Endodermal cell (in vitro differentiated cells): ENCODE results near the gene MAPK10. TPM values are rescaled to one million over a fixed set of nuclear protein-coding genes. Genes with fewer than 3 reads are reported as not detected.

ENCODE experiments used
- DNase-seq: peaks from one replicate; pipeline ENCODE4 v3.0.0-alpha.2; 2017
- H3K27ac ChIP-seq: 2 replicates; pipeline ENCODE4 v1.5.1; 2013; ENCODE audit warnings: mild to moderate bottlenecking, low read depth, low read length, moderate library complexity
- H3K27me3 ChIP-seq: 2 replicates; pipeline ENCODE4 v1.6.1; 2013; ENCODE audit warnings: mild to moderate bottlenecking, low read length, moderate library complexity; ENCODE audit not compliant: insufficient read depth, control insufficient read depth, poor library complexity, severe bottlenecking
- H3K36me3 ChIP-seq: 2 replicates; pipeline ENCODE4 v1.7.0; 2013; ENCODE audit warnings: mild to moderate bottlenecking, low read length, moderate library complexity; ENCODE audit not compliant: control insufficient read depth, insufficient read depth
- H3K4me1 ChIP-seq: one replicate; pipeline ENCODE4 v1.7.0; 2013; ENCODE audit warnings: low read length; ENCODE audit not compliant: control insufficient read depth, insufficient read depth
- H3K4me3 ChIP-seq: 2 replicates; pipeline ENCODE4 v1.5.1; 2013; ENCODE audit warnings: mild to moderate bottlenecking, low read length, moderate library complexity
- H3K9ac ChIP-seq: 2 replicates; pipeline ENCODE4 v1.6.1; 2013; ENCODE audit warnings: mild to moderate bottlenecking, low read length, moderate library complexity; ENCODE audit not compliant: poor library complexity, severe bottlenecking; ENCODE audit errors: extremely low read depth
- H3K9me3 ChIP-seq: 2 replicates; pipeline ENCODE4 v1.6.1; 2013; ENCODE audit warnings: mild to moderate bottlenecking, low read length, moderate library complexity; ENCODE audit not compliant: control insufficient read depth
- H3K27ac Mint-ChIP-seq: 2 replicates; pipeline ENCODE4 v1.8.0; 2020; ENCODE audit warnings: mixed read lengths
- H3K27me3 Mint-ChIP-seq: 2 replicates; pipeline ENCODE4 v1.8.0; 2021; ENCODE audit warnings: mild to moderate bottlenecking, mixed read lengths; ENCODE audit not compliant: insufficient read depth
- H3K36me3 Mint-ChIP-seq: 2 replicates; pipeline ENCODE4 v1.8.0; 2020; ENCODE audit warnings: low read depth, mixed read lengths
- H3K4me1 Mint-ChIP-seq: 2 replicates; pipeline ENCODE4 v1.8.0; 2020; ENCODE audit warnings: mixed read lengths
- H3K4me3 Mint-ChIP-seq: 2 replicates; pipeline ENCODE4 v1.8.0; 2020; ENCODE audit warnings: mild to moderate bottlenecking, moderate library complexity, mixed read lengths
- H3K9me3 Mint-ChIP-seq: 2 replicates; pipeline ENCODE4 v1.8.0; 2020; ENCODE audit warnings: mild to moderate bottlenecking, mixed read lengths
- CTCF ChIP-seq: fragments of 200-600 bp; sonication (generic); conservative IDR thresholded peaks from 2 replicates; pipeline ENCODE4 v1.5.0; 2021; ENCODE audit warnings: antibody characterized with exemption, mild to moderate bottlenecking
- WGBS, 2 experiments: methylation state at CpG; one replicate each; pipeline versions ENCODE4 v1.1.5 to v1.1.7; 2013; ENCODE audit warnings: missing lambda C conversion rate in 2 of 2, mixed read lengths in 1 of 2; ENCODE audit not compliant: insufficient coverage in 1 of 2, insufficient read length in 1 of 2; 5-methylcytosine and 5-hydroxymethylcytosine counted together
- total RNA-seq, 2 donors: library from RNA; stranded (reverse); fragmentation: NEBNext Ultra II Directional in 1 of 2; extraction: Animal tissue kit (Norgen Biotek cat#: 25700) in 1 of 2; gene quantifications; 2 replicates in 1 of 2; 3 replicates in 1 of 2; pipeline ENCODE4 v1.2.1, GENCODE V29; 2021

The MAPK10 gene
- total RNA-seq, 2 donors from 2014 or later = 45.1 to 70.2 TPM

GRCh38 chr4:86117705-86118302 is 242.0 kb downstream of the MAPK10 start:
- H3K9me3 Mint-ChIP-seq = peaks cover 14% of the 10 kb centered on the region
- Histone ChIP-seq H3K4me3 (no peak overlapping the region), H3K27ac (no peak overlapping the region), H3K27me3 (no peaks in the 10 kb centered on the region), H3K9me3 (peaks cover 3% of the 10 kb centered on the region), H3K9ac (no peak overlapping the region), H3K36me3 (no peaks in the 10 kb centered on the region), H3K4me1 (no peaks in the 10 kb centered on the region)
- WGBS, 2 experiments = 80 to 91% methylated on average over 2 of the region's 2 CpGs
- no peaks in the 10 kb centered on the region for H3K4me1 Mint-ChIP-seq
- H3K36me3 Mint-ChIP-seq = peaks cover 17% of the 10 kb centered on the region
- H3K27ac Mint-ChIP-seq = no peak overlapping the region
- no peak for DNase-seq
- no peak overlapping the region for H3K4me3 Mint-ChIP-seq
- no peaks in the 10 kb centered on the region for H3K27me3 Mint-ChIP-seq
- no peak for TF ChIP-seq CTCF

GRCh38 chr4:86114563-86114962 is 245.3 kb downstream of the MAPK10 start:
- peaks cover 43% of the 10 kb centered on the region for H3K9me3 Mint-ChIP-seq
- 93 to 100% methylated on average over 1 to 2 of the region's 2 CpGs for WGBS, 2 experiments
- peaks cover 18% of the 10 kb centered on the region for H3K36me3 Mint-ChIP-seq
- Histone ChIP-seq H3K27me3 (no peaks in the 10 kb centered on the region), H3K9me3 (peaks cover 26% of the 10 kb centered on the region), H3K36me3 (no peaks in the 10 kb centered on the region), H3K27ac (no peak overlapping the region), H3K4me1 (no peaks in the 10 kb centered on the region), H3K4me3 (no peak overlapping the region), H3K9ac (no peak overlapping the region)
- TF ChIP-seq CTCF = no peak
- no peaks in the 10 kb centered on the region for H3K27me3 Mint-ChIP-seq
- no peak overlapping the region for H3K27ac Mint-ChIP-seq
- DNase-seq = no peak
- no peak overlapping the region for H3K4me3 Mint-ChIP-seq
- H3K4me1 Mint-ChIP-seq = no peaks in the 10 kb centered on the region

GRCh38 chr4:86108834-86109233 is 251.0 kb downstream of the MAPK10 start:
- Histone ChIP-seq H3K36me3 (no peaks in the 10 kb centered on the region), H3K27me3 (no peaks in the 10 kb centered on the region), H3K4me3 (no peak overlapping the region), H3K4me1 (no peaks in the 10 kb centered on the region), H3K27ac (no peak overlapping the region), H3K9me3 (peaks cover 29% of the 10 kb centered on the region), H3K9ac (no peak overlapping the region)
- Mint-ChIP-seq H3K27me3 (no peaks in the 10 kb centered on the region), H3K27ac (no peak overlapping the region), H3K4me1 (no peaks in the 10 kb centered on the region), H3K36me3 (peaks cover 10% of the 10 kb centered on the region), H3K9me3 (peaks cover 38% of the 10 kb centered on the region), H3K4me3 (no peak overlapping the region)
- DNase-seq = no peak
- no peak for TF ChIP-seq CTCF
- 96 to 100% methylated on average over 1 to 2 of the region's 2 CpGs for WGBS, 2 experiments
